ENCODE results near the gene RNF26.

- peak; percentile 27; the same call in 1 of the 2 replicates for TF ChIP-seq CTCF (IDR thresholded peaks at IDR 0.05)
- TF ChIP-seq ZFX (IDR thresholded peaks at IDR 0.05; ENCODE audit: borderline replicate concordance) = no peak
These were observed 27.1 kb upstream of the RNF26 start for GRCh38 chr11:119307219-119307618.
